Liver (tissue), 9 donors: ENCODE measurements around the gene TREH. TPM values are rescaled to one million over a fixed set of nuclear protein-coding genes. Genes with fewer than 3 reads are reported as not detected.

Source experiments
- DNase-seq: peaks from one replicate; pipeline ENCODE4 v3.0.0-alpha.2; 2017; ENCODE audit warnings: low spot score
- H3K27ac ChIP-seq, 2 donors: one replicate each; pipeline ENCODE4 v1.7.0; 2013; ENCODE audit warnings: inconsistent platforms in 2 of 2, low read length in 2 of 2, control low read depth in 1 of 2, low read depth in 1 of 2, mild to moderate bottlenecking in 1 of 2
- H3K27me3 ChIP-seq, 4 donors: one replicate each; pipeline versions ENCODE4 v1.6.1 to v1.7.0; 2013; ENCODE audit warnings: low read length in 3 of 4, inconsistent platforms in 1 of 4, mild to moderate bottlenecking in 1 of 4, moderate library complexity in 1 of 4; ENCODE audit not compliant: control insufficient read depth in 4 of 4, insufficient read depth in 4 of 4
- H3K36me3 ChIP-seq, 4 donors: one replicate each; pipeline versions ENCODE4 v1.6.1 to v1.7.0; 2013; ENCODE audit warnings: low read length in 3 of 4, mild to moderate bottlenecking in 3 of 4, low read depth in 1 of 4, moderate library complexity in 1 of 4; ENCODE audit not compliant: control insufficient read depth in 4 of 4, insufficient read depth in 3 of 4
- H3K4me1 ChIP-seq, 4 donors: one replicate each; pipeline versions ENCODE4 v1.6.1 to v1.7.0; 2013; ENCODE audit warnings: low read length in 3 of 4, mild to moderate bottlenecking in 3 of 4, moderate library complexity in 1 of 4; ENCODE audit not compliant: control insufficient read depth in 4 of 4, insufficient read depth in 4 of 4
- H3K4me3 ChIP-seq, 3 donors: one replicate each; pipeline versions ENCODE4 v1.6.1 to v1.7.0; 2013; ENCODE audit warnings: low read length in 3 of 3, control low read depth in 1 of 3, low read depth in 1 of 3, mild to moderate bottlenecking in 1 of 3
- H3K9ac ChIP-seq, 2 donors: one replicate each; pipeline ENCODE4 v1.7.0; 2013; ENCODE audit warnings: low read length in 2 of 2, mild to moderate bottlenecking in 2 of 2, moderate library complexity in 2 of 2, control low read depth in 1 of 2, low read depth in 1 of 2
- H3K9me3 ChIP-seq, 4 donors: one replicate each; pipeline versions ENCODE4 v1.6.1 to v1.7.0; 2013; ENCODE audit warnings: low read length in 3 of 4; ENCODE audit not compliant: control insufficient read depth in 4 of 4
- ATF3 ChIP-seq: IDR thresholded peaks from 2 replicates; pipeline ENCODE4 v1.6.1; 2016; ENCODE audit warnings: antibody characterized with exemption
- CTCF ChIP-seq: fragments of 150-350 bp; IDR thresholded peaks from 2 replicates; pipeline ENCODE4 v1.5.1; 2017; ENCODE audit warnings: improper control_type of control experiment, low read depth, low read length; ENCODE audit not compliant: missing input control
- EGR1 ChIP-seq, 2 donors: IDR thresholded peaks; 2 replicates each; pipeline ENCODE4 v1.6.1; 2016 to 2018; ENCODE audit warnings: antibody characterized with exemption in 2 of 2, low read depth in 2 of 2
- FOXA1 ChIP-seq: IDR thresholded peaks from 2 replicates; pipeline ENCODE4 v1.6.1; 2016; ENCODE audit warnings: antibody characterized with exemption
- FOXA2 ChIP-seq: IDR thresholded peaks from 2 replicates; pipeline ENCODE4 v1.6.1; 2016; ENCODE audit warnings: antibody characterized with exemption
- GABPA ChIP-seq, 2 donors: IDR thresholded peaks in 1 of 2; conservative IDR thresholded peaks in 1 of 2; 2 replicates each; pipeline ENCODE4 v1.6.1; 2016; ENCODE audit warnings: antibody characterized with exemption in 2 of 2, mild to moderate bottlenecking in 1 of 2, moderate library complexity in 1 of 2
- HNF4A ChIP-seq, 2 donors: conservative IDR thresholded peaks; 2 replicates each; pipeline ENCODE4 v1.6.1; 2016; ENCODE audit warnings: antibody characterized with exemption in 2 of 2, mild to moderate bottlenecking in 2 of 2
- HNF4G ChIP-seq: IDR thresholded peaks from 2 replicates; pipeline ENCODE4 v1.6.1; 2016; ENCODE audit warnings: antibody characterized with exemption
- JUND ChIP-seq, 2 donors: IDR thresholded peaks; 2 replicates each; pipeline ENCODE4 v1.6.1; 2016; ENCODE audit warnings: antibody characterized with exemption in 2 of 2
- MAX ChIP-seq: IDR thresholded peaks from 2 replicates; pipeline ENCODE4 v1.6.1; 2016; ENCODE audit warnings: antibody characterized with exemption
- NR2F2 ChIP-seq: IDR thresholded peaks from 2 replicates; pipeline ENCODE4 v1.6.1; 2016; ENCODE audit warnings: antibody characterized with exemption
- RAD21 ChIP-seq, 2 donors: IDR thresholded peaks; 2 replicates each; pipeline ENCODE4 v1.6.1; 2016; ENCODE audit warnings: antibody characterized with exemption in 2 of 2, mild to moderate bottlenecking in 2 of 2
- REST ChIP-seq: IDR thresholded peaks from 2 replicates; pipeline ENCODE4 v1.6.1; 2016; ENCODE audit warnings: antibody characterized with exemption, mild to moderate bottlenecking
- RXRA ChIP-seq, 2 donors: IDR thresholded peaks; 2 replicates each; pipeline ENCODE4 v1.6.1; 2017 to 2018; ENCODE audit warnings: antibody characterized with exemption in 2 of 2, mild to moderate bottlenecking in 1 of 2
- SP1 ChIP-seq: IDR thresholded peaks from 2 replicates; pipeline ENCODE4 v1.6.1; 2018; ENCODE audit warnings: antibody characterized with exemption, mild to moderate bottlenecking
- TAF1 ChIP-seq: conservative IDR thresholded peaks from 2 replicates; pipeline ENCODE4 v1.6.1; 2016; ENCODE audit warnings: antibody characterized with exemption, mild to moderate bottlenecking
- YY1 ChIP-seq: IDR thresholded peaks from 2 replicates; pipeline ENCODE4 v1.6.1; 2016; ENCODE audit warnings: antibody characterized with exemption, mild to moderate bottlenecking
- ZBTB33 ChIP-seq: IDR thresholded peaks from 2 replicates; pipeline ENCODE4 v1.6.1; 2016; ENCODE audit warnings: antibody characterized with exemption
- WGBS: extraction: QIAGEN DNeasy Blood & Tissue Kit; methylation state at CpG from one replicate; pipeline ENCODE4 v1.1.7; 2013; 5-methylcytosine and 5-hydroxymethylcytosine counted together
- polyA plus RNA-seq, 2 donors: library from polyadenylated mRNA; stranded (reverse) in 1 of 2; unstranded in 1 of 2; fragments of 200-250 nt in 1 of 2; fragments of >200 nt in 1 of 2; fragmentation: Nextera tagmentation in 1 of 2; extraction: Ambion mirVana in 1 of 2; gene quantifications; one replicate each; pipeline versions ENCODE4 v1.2.1 to v1.2.3, GENCODE V29; 2013 to 2015
- total RNA-seq, 2 donors: library from RNA; depleted of rRNA; stranded (reverse); fragments of >200 nt; gene quantifications; one replicate each; pipeline ENCODE4 v1.2.3, GENCODE V29; 2014
- donor health status: healthy.
- donor health status: healthy.
- donor health status: healthy.
- donor health status: healthy.
- donor health status: healthy.

Gene TREH
- total and polyA plus RNA-seq, 4 donors: 0.50 to 1.2 (median 0.84) TPM; not detected in 1

GRCh38 chr11:118625036-118625690 lies 54.3 kb downstream of the TREH start:
- no peaks in the 10 kb centered on the region for H3K9me3 ChIP-seq
- no peak overlapping the region for H3K4me3 ChIP-seq
- TF ChIP-seq RXRA (IDR thresholded peaks at IDR 0.05) (no peak), HNF4A (conservative IDR thresholded peaks at IDR 0.05) (no peak), YY1 (no peak), FOXA1 (no peak), NR2F2 (no peak), EGR1 (IDR thresholded peaks at IDR 0.05; ENCODE audit: low read depth in 2 of 2) (no peak), RAD21 (IDR thresholded peaks at IDR 0.05) (no peak), MAX (no peak), FOXA2 (no peak), JUND (IDR thresholded peaks at IDR 0.05) (no peak), REST (no peak), TAF1 (no peak), CTCF (no peak), HNF4G (no peak), SP1 (no peak), ZBTB33 (no peak), GABPA (IDR thresholded peaks at IDR 0.05 in 1 of 2, conservative IDR thresholded peaks at IDR 0.05 in 1 of 2) (no peak), ATF3 (no peak)
- DNase-seq: no peak
- no peak overlapping the region for H3K27ac ChIP-seq
- peaks cover 0 to 3% (median 0%) of the 10 kb centered on the region in 4 donors for H3K36me3 ChIP-seq
- no peak overlapping the region for H3K9ac ChIP-seq
- WGBS: 88% methylated on average over 6 of the region's 6 CpGs
- peaks cover 0 to 17% (median 0%) of the 10 kb centered on the region in 4 donors for H3K4me1 ChIP-seq
- peaks cover 0 to 8% (median under 1%) of the 10 kb centered on the region in 4 donors for H3K27me3 ChIP-seq
